Naive thymus-derived CD4-positive, alpha-beta T cell (primary cell): ENCODE data around the gene ACP1. TPM values are rescaled to one million over a fixed set of nuclear protein-coding genes. Genes with fewer than 3 reads are reported as not detected.

Source experiments
- ATAC-seq: fragments of 150-1000 bp; cut with Tn5 transposase; 2 replicates; pipeline ENCODE4 v1.10.0; 2021; ENCODE audit warnings: mild to moderate bottlenecking, moderate library complexity
- CTCF ChIA-PET: fragments of 350-600 bp; sonication (Branson Sonifier 250); formaldehyde crosslinking; loops from one replicate; lab custom pipeline; 2021; ENCODE audit warnings: antibody characterized with exemption; lab: Charles Lee
- POLR2A ChIA-PET: fragments of 350-600 bp; sonication (Branson Sonifier 250); formaldehyde crosslinking; loops from one replicate; lab custom pipeline; 2021; ENCODE audit warnings: antibody characterized with exemption, inconsistent platforms; lab: Charles Lee
- DNase-seq, 9 donors: peaks; one replicate each; pipeline versions ENCODE4 v3.0.0 to v3.0.0-alpha.2; 2020 to 2022; ENCODE audit warnings: mixed read lengths in 1 of 9
- H3K27ac ChIP-seq: one replicate; pipeline ENCODE4 v1.7.0; 2013; ENCODE audit warnings: mild to moderate bottlenecking, low read depth, low read length, moderate library complexity
- H3K27me3 ChIP-seq, 2 donors: one replicate each; pipeline ENCODE4 v1.7.0; 2013; ENCODE audit warnings: low read length in 2 of 2, mild to moderate bottlenecking in 2 of 2, moderate library complexity in 2 of 2; ENCODE audit not compliant: control insufficient read depth in 2 of 2, insufficient read depth in 2 of 2
- H3K36me3 ChIP-seq, 3 experiments: 1 replicate in 2 of 3; 2 replicates in 1 of 3; pipeline ENCODE4 v1.7.0; 2013; ENCODE audit warnings: low read length in 3 of 3, mild to moderate bottlenecking in 3 of 3, moderate library complexity in 1 of 3; ENCODE audit not compliant: insufficient read depth in 3 of 3, control insufficient read depth in 2 of 3
- H3K4me1 ChIP-seq, 2 donors: one replicate each; pipeline ENCODE4 v1.7.0; 2013; ENCODE audit warnings: low read length in 2 of 2, mild to moderate bottlenecking in 2 of 2, moderate library complexity in 1 of 2; ENCODE audit not compliant: control insufficient read depth in 2 of 2, insufficient read depth in 2 of 2
- H3K4me3 ChIP-seq: 2 replicates; pipeline ENCODE4 v1.7.0; 2013; ENCODE audit warnings: mild to moderate bottlenecking, low read length
- H3K9me3 ChIP-seq, 3 experiments: 1 replicate in 2 of 3; 2 replicates in 1 of 3; pipeline ENCODE4 v1.7.0; 2013; ENCODE audit warnings: low read length in 3 of 3; ENCODE audit not compliant: control insufficient read depth in 2 of 3
- H3K27ac Mint-ChIP-seq, 9 donors: one replicate each; pipeline ENCODE4 v1.8.0; 2020 to 2022; ENCODE audit warnings: mixed read lengths in 9 of 9, mild to moderate bottlenecking in 8 of 9, moderate library complexity in 5 of 9, inconsistent platforms in 2 of 9
- H3K27me3 Mint-ChIP-seq, 5 donors: one replicate each; pipeline ENCODE4 v1.8.0; 2021 to 2022; ENCODE audit warnings: mixed read lengths in 5 of 5, mild to moderate bottlenecking in 1 of 5
- H3K36me3 Mint-ChIP-seq, 5 donors: one replicate each; pipeline ENCODE4 v1.8.0; 2020 to 2022; ENCODE audit warnings: mixed read lengths in 5 of 5, mild to moderate bottlenecking in 3 of 5, inconsistent platforms in 1 of 5
- H3K4me1 Mint-ChIP-seq, 7 donors: one replicate each; pipeline ENCODE4 v1.8.0; 2020 to 2022; ENCODE audit warnings: mixed read lengths in 7 of 7, mild to moderate bottlenecking in 3 of 7, inconsistent platforms in 1 of 7
- H3K4me3 Mint-ChIP-seq, 10 donors: one replicate each; pipeline ENCODE4 v1.8.0; 2020 to 2022; ENCODE audit warnings: mild to moderate bottlenecking in 10 of 10, mixed read lengths in 10 of 10, moderate library complexity in 6 of 10, inconsistent platforms in 2 of 10
- H3K9me3 Mint-ChIP-seq, 11 donors: one replicate each; pipeline ENCODE4 v1.8.0; 2020 to 2022; ENCODE audit warnings: mixed read lengths in 11 of 11, mild to moderate bottlenecking in 4 of 11, inconsistent platforms in 1 of 11, moderate library complexity in 1 of 11
- intact Hi-C, 2 donors: fragments of 100-400 bp; cut with micrococcal nuclease; formaldehyde crosslinking; loops; one replicate each; pipeline ENCODE4 v1.15.1; 2023
- polyA plus RNA-seq, 2 donors: library from polyadenylated mRNA; unstranded; fragments of 300-500 nt; fragmentation: Illumina TruSeq; gene quantifications; one replicate each; pipeline ENCODE4 v1.2.3, GENCODE V29; 2021
- total RNA-seq, 6 experiments: library from RNA in 5 of 6; stranded (reverse) in 5 of 6; gene quantifications; 1 replicate in 5 of 6; 2 replicates in 1 of 6; pipeline ENCODE4 v1.2.3 and lab custom pipeline; 2021 to 2026

The ACP1 gene
- total and polyA plus RNA-seq, 7 experiments from 2014 or later = 61.1 to 199 (median 91.3) TPM

GRCh38 chr2:280650-281110, 15.9 kb downstream of the ACP1 start:
- Mint-ChIP-seq H3K4me3 (no peak overlapping the region), H3K36me3 (peaks cover 4 to 52% (median 24%) of the 10 kb centered on the region in 5 donors), H3K4me1 (no peaks in the 10 kb centered on the region), H3K9me3 (no peaks in the 10 kb centered on the region), H3K27ac (no peak overlapping the region), H3K27me3 (peaks cover under 1 to 6% (median 3%) of the 10 kb centered on the region in 5 donors)
- intact Hi-C loops = no loop called here
- Histone ChIP-seq H3K27ac (no peak overlapping the region), H3K4me3 (no peak overlapping the region), H3K9me3 (no peaks in the 10 kb centered on the region), H3K4me1 (no peaks in the 10 kb centered on the region), H3K27me3 (no peaks in the 10 kb centered on the region), H3K36me3 (peaks cover 5 to 63% (median 24%) of the 10 kb centered on the region in 3 experiments)
- POLR2A ChIA-PET = interaction anchor here (0.7 kb wide), 1 partner anchor 9 kb away, joined by 3 read pairs; no protein-coding TSS in a partner anchor
- no peak for ATAC-seq
- CTCF ChIA-PET = interaction anchor here (1.3 kb wide), 1 partner anchor 9 kb away, joined by 4 read pairs; no protein-coding TSS in a partner anchor
- DNase-seq = no peak

DNA sequence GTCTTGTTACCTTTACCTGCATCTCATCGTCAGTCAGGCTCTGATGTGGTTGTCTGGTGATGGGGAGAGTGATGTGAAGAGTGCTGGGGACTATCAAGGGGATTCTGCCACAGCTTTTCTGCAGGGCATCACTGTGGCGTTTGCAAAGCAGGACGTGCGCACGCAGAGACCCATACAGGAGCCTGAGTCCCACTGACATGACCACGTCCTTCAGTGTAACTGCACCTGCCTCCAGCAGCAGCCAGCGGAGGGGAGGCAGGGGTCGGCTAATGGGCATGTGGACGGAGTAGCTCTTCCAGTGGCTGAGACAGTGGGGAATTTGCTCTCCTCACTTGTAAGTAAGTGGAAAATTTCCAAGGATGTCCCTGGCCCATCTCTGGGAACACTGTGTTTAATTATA, 16.6 kb downstream of the ACP1 start:
- Mint-ChIP-seq H3K4me1 (peaks cover 0 to 4% (median 0%) of the 10 kb centered on the region in 7 donors), H3K9me3 (no peaks in the 10 kb centered on the region), H3K4me3 (no peak overlapping the region), H3K36me3 (peaks cover 4 to 47% (median 21%) of the 10 kb centered on the region in 5 donors), H3K27ac (no peak overlapping the region), H3K27me3 (peaks cover 7 to 13% (median 9%) of the 10 kb centered on the region in 5 donors)
- no peak overlapping the region for H3K27ac ChIP-seq
- DNase-seq (no peak), ATAC-seq (no peak)
- ChIA-PET POLR2A (no interaction called here), CTCF (interaction anchor here (1.3 kb wide), 1 partner anchor 9 kb away, joined by 4 read pairs; no protein-coding TSS in a partner anchor)
- intact Hi-C loops = no loop called here
- H3K9me3 ChIP-seq = no peaks in the 10 kb centered on the region
- peaks cover 5 to 56% (median 21%) of the 10 kb centered on the region in 3 experiments for H3K36me3 ChIP-seq
- no peaks in the 10 kb centered on the region for H3K4me1 ChIP-seq
- no peaks in the 10 kb centered on the region for H3K27me3 ChIP-seq
- H3K4me3 ChIP-seq = no peak overlapping the region

GRCh38 chr2:282371-283263, 17.9 kb downstream of the ACP1 start:
- H3K27ac Mint-ChIP-seq = no peak overlapping the region
- H3K4me1 Mint-ChIP-seq = peaks cover 0 to 7% (median 2%) of the 10 kb centered on the region in 7 donors
- peaks cover 2 to 34% (median 9%) of the 10 kb centered on the region in 5 donors for H3K36me3 Mint-ChIP-seq
- Histone ChIP-seq H3K27me3 (peaks cover 0 to 5% of the 10 kb centered on the region in 2 donors), H3K9me3 (no peaks in the 10 kb centered on the region), H3K36me3 (peaks cover 5 to 44% (median 12%) of the 10 kb centered on the region in 3 experiments), H3K27ac (no peak overlapping the region), H3K4me3 (no peak overlapping the region), H3K4me1 (peaks cover 0 to 4% of the 10 kb centered on the region in 2 donors)
- intact Hi-C loops = no loop called here
- no peaks in the 10 kb centered on the region for H3K9me3 Mint-ChIP-seq
- no peak overlapping the region for H3K4me3 Mint-ChIP-seq
- CTCF ChIA-PET = no interaction called here
- ATAC-seq (no peak), DNase-seq (no peak)
- POLR2A ChIA-PET = interaction anchor here (0.7 kb wide), 1 partner anchor 109 kb away, joined by 3 read pairs; no protein-coding TSS in a partner anchor
- peaks cover 8 to 20% (median 16%) of the 10 kb centered on the region in 5 donors for H3K27me3 Mint-ChIP-seq

- Histone ChIP-seq H3K9me3 (no peaks in the 10 kb centered on the region), H3K4me3 (no peak overlapping the region), H3K27ac (no peak overlapping the region), H3K4me1 (peaks cover 3 to 7% of the 10 kb centered on the region in 2 donors), H3K27me3 (peaks cover 0 to 5% of the 10 kb centered on the region in 2 donors), H3K36me3 (peaks cover 0 to 30% (median 9%) of the 10 kb centered on the region in 3 experiments)
- ChIA-PET CTCF (interaction anchor here (1.6 kb wide), 1 partner anchor 10 kb away, joined by 3 read pairs; no protein-coding TSS in a partner anchor), POLR2A (no interaction called here)
- no peak overlapping the region for H3K27ac Mint-ChIP-seq
- H3K27me3 Mint-ChIP-seq = peaks cover 8 to 22% (median 16%) of the 10 kb centered on the region in 5 donors
- DNase-seq (no peak), ATAC-seq (no peak)
- H3K4me3 Mint-ChIP-seq = no peak overlapping the region
- intact Hi-C loops = no loop called here
- H3K9me3 Mint-ChIP-seq = no peaks in the 10 kb centered on the region
- H3K4me1 Mint-ChIP-seq = peaks cover 0 to 7% (median 2%) of the 10 kb centered on the region in 7 donors
- peaks cover 0 to 25% (median 2%) of the 10 kb centered on the region in 5 donors for H3K36me3 Mint-ChIP-seq
Measured at GRCh38 chr2:283996-284794, 19.4 kb downstream of the ACP1 start.

DNA sequence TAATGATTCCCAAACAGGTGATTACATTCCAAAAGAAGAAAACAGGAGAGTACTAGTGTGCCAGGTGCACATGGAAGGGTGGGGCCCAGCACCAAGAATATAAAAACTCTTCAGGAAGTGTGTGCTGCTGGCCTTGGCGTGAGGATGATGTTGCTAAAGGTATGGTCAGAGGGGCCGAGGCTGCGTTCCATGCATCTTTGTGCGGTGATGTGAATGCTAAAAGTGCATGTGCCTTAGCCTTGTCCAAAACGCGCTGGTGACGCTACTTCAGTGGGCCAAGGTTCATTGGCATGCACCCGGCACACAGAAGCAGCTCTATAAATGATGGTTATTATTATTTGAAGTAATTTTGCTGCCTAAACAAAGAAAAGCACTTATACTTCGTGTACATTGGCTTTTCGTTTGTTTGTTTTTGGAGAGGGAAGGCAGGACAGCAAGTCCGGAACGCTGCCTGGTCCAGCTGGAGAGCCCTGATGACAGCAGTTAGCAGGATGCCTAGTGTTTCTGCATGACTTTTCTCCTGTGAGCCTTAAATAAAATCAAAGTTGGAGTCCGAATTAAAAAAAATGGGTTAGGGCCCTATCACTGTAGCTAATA, 20.2 kb downstream of the ACP1 start:
- CTCF ChIA-PET = interaction anchor here (1.6 kb wide), 1 partner anchor 11 kb away, joined by 3 read pairs; no protein-coding TSS in a partner anchor
- peak overlapping the region in 1 of 10 donors; percentile 19 for H3K4me3 Mint-ChIP-seq

More for the DNA sequence above, 20.2 kb downstream of the ACP1 start:
- intact Hi-C loops = no loop called here
- H3K36me3 ChIP-seq = peaks cover 0 to 22% (median 7%) of the 10 kb centered on the region in 3 experiments
- H3K4me3 ChIP-seq = no peak overlapping the region
- H3K9me3 Mint-ChIP-seq = no peaks in the 10 kb centered on the region
- POLR2A ChIA-PET = interaction anchor here (1.0 kb wide), 1 partner anchor 109 kb away, joined by 3 read pairs; no protein-coding TSS in a partner anchor
- H3K9me3 ChIP-seq = no peaks in the 10 kb centered on the region
- DNase-seq (no peak), ATAC-seq (no peak)
- peaks cover 0 to 14% (median 5%) of the 10 kb centered on the region in 7 donors for H3K4me1 Mint-ChIP-seq
- H3K27ac ChIP-seq = no peak overlapping the region
- no peak overlapping the region for H3K27ac Mint-ChIP-seq
- peaks cover 0 to 18% (median under 1%) of the 10 kb centered on the region in 5 donors for H3K36me3 Mint-ChIP-seq
- peaks cover 10 to 12% of the 10 kb centered on the region in 2 donors for H3K4me1 ChIP-seq
- peaks cover 11 to 28% (median 22%) of the 10 kb centered on the region in 5 donors for H3K27me3 Mint-ChIP-seq
- H3K27me3 ChIP-seq = peaks cover 2 to 5% of the 10 kb centered on the region in 2 donors
